HEK293 (cell line): Measurements from ENCODE around the gene COMMD8.

Experiments used
- CTCF ChIA-PET: fragments of 350-600 bp; formaldehyde crosslinking; extraction: SDS; loops from one replicate; lab custom pipeline; 2021; ENCODE audit warnings: antibody characterized with exemption; lab: Yijun Ruan, JAX
- POLR2A ChIA-PET: fragments of 300-600 bp; formaldehyde crosslinking; extraction: SDS; loops from one replicate; lab custom pipeline; 2020; ENCODE audit warnings: antibody characterized with exemption, inconsistent platforms; lab: Yijun Ruan, JAX
- H3K27ac ChIP-seq: fragments of 200-500 bp; sonication (Bioruptor generic); 2 replicates; pipeline ENCODE4 v1.5.1; 2014; ENCODE audit warnings: low read depth, low read length, control low read depth, inconsistent platforms; ENCODE audit errors: extremely low read depth
- H3K36me3 ChIP-seq, 2 experiments: fragments of 200-500 bp in 1 of 2; sonication (Bioruptor generic) in 1 of 2; 1 replicate in 1 of 2; 2 replicates in 1 of 2; pipeline ENCODE4 v1.5.1; 2014 to 2017; ENCODE audit warnings: inconsistent platforms in 2 of 2, low read length in 2 of 2; ENCODE audit not compliant: control insufficient read depth in 2 of 2, insufficient read depth in 1 of 2
- H3K4me1 ChIP-seq: fragments of 200-500 bp; sonication (Bioruptor generic); 2 replicates; pipeline ENCODE4 v1.5.1; 2014; ENCODE audit warnings: mild to moderate bottlenecking, low read length, inconsistent platforms; ENCODE audit not compliant: control insufficient read depth, insufficient read depth
- H3K4me3 ChIP-seq: 2 replicates; pipeline ENCODE4 v1.5.1; 2011; ENCODE audit warnings: low read depth, mild to moderate bottlenecking, control low read depth, low read length, moderate library complexity
- H3K9me3 ChIP-seq: fragments of 200-500 bp; sonication (Bioruptor generic); 2 replicates; pipeline ENCODE4 v1.5.1; 2014; ENCODE audit warnings: low read depth, low read length, inconsistent platforms; ENCODE audit not compliant: control insufficient read depth, insufficient read depth
- MEIS1 ChIP-seq: sonication (generic); formaldehyde crosslinking; IDR thresholded peaks from 2 replicates; pipeline ENCODE4 v1.8.1; 2022; ENCODE audit warnings: missing genetic modification reagents, mild to moderate bottlenecking, borderline replicate concordance
- SALL2 ChIP-seq: fragments of 450-650 bp; formaldehyde crosslinking; IDR thresholded peaks from 2 replicates; pipeline ENCODE4 v1.5.0; 2017; ENCODE audit warnings: missing biosample characterization, mild to moderate bottlenecking, missing genetic modification characterization, borderline replicate concordance
- SP7 ChIP-seq: fragments of 450-650 bp; formaldehyde crosslinking; IDR thresholded peaks from 2 replicates; pipeline ENCODE4 v1.5.1; 2016; ENCODE audit warnings: missing biosample characterization, missing genetic modification characterization
- WT1 ChIP-seq: fragments of 450-650 bp; formaldehyde crosslinking; IDR thresholded peaks from 2 replicates; pipeline ENCODE4 v1.5.1; 2016; ENCODE audit warnings: missing biosample characterization, missing genetic modification characterization
- ZFHX2 ChIP-seq: fragments of 450-650 bp; formaldehyde crosslinking; conservative IDR thresholded peaks from 2 replicates; pipeline ENCODE4 v1.5.1; 2016; ENCODE audit warnings: missing biosample characterization, missing genetic modification characterization
- ZFP41 ChIP-seq: fragments of 450-650 bp; formaldehyde crosslinking; IDR thresholded peaks from 2 replicates; pipeline ENCODE4 v1.5.1; 2016; ENCODE audit warnings: missing biosample characterization, missing genetic modification characterization, borderline replicate concordance
- ZNF114 ChIP-seq: fragments of 450-650 bp; formaldehyde crosslinking; IDR thresholded peaks from 2 replicates; pipeline ENCODE4 v1.5.0; 2017; ENCODE audit warnings: missing biosample characterization, missing genetic modification characterization
- ZNF148 ChIP-seq: fragments of 450-650 bp; formaldehyde crosslinking; IDR thresholded peaks from 2 replicates; pipeline ENCODE4 v1.5.0; 2017; ENCODE audit warnings: missing biosample characterization, missing genetic modification characterization, borderline replicate concordance
- ZNF169 ChIP-seq: fragments of 450-650 bp; formaldehyde crosslinking; IDR thresholded peaks from 2 replicates; pipeline ENCODE4 v1.5.1; 2016; ENCODE audit warnings: missing biosample characterization, missing genetic modification characterization
- ZNF184 ChIP-seq: fragments of 450-650 bp; IDR thresholded peaks from 2 replicates; pipeline ENCODE4 v1.5.1; 2018; ENCODE audit warnings: missing biosample characterization, mild to moderate bottlenecking, missing genetic modification characterization
- ZNF19 ChIP-seq: fragments of 450-650 bp; formaldehyde crosslinking; IDR thresholded peaks from 2 replicates; pipeline ENCODE4; 2016; ENCODE audit warnings: missing biosample characterization, missing genetic modification characterization, low read depth
- ZNF202 ChIP-seq: fragments of 450-650 bp; formaldehyde crosslinking; IDR thresholded peaks from 2 replicates; pipeline ENCODE4 v1.5.1; 2016; ENCODE audit warnings: missing biosample characterization, missing genetic modification characterization, borderline replicate concordance
- ZNF26 ChIP-seq: fragments of 450-650 bp; formaldehyde crosslinking; IDR thresholded peaks from 2 replicates; pipeline ENCODE4 v1.5.1; 2016; ENCODE audit warnings: missing biosample characterization, missing genetic modification characterization
- ZNF341 ChIP-seq: fragments of 450-650 bp; formaldehyde crosslinking; IDR thresholded peaks from 2 replicates; pipeline ENCODE4; 2016; ENCODE audit warnings: low read depth, missing biosample characterization, missing genetic modification characterization
- ZNF350 ChIP-seq: fragments of 450-650 bp; formaldehyde crosslinking; IDR thresholded peaks from 2 replicates; pipeline ENCODE4 v1.5.0; 2017; ENCODE audit warnings: missing biosample characterization, mild to moderate bottlenecking, missing genetic modification characterization
- ZNF416 ChIP-seq: fragments of 450-650 bp; formaldehyde crosslinking; IDR thresholded peaks from 2 replicates; pipeline ENCODE4 v1.5.1; 2016; ENCODE audit warnings: missing biosample characterization, missing genetic modification characterization
- ZNF423 ChIP-seq: fragments of 450-650 bp; formaldehyde crosslinking; IDR thresholded peaks from 2 replicates; pipeline ENCODE4 v1.5.1; 2016; ENCODE audit warnings: missing biosample characterization, missing genetic modification characterization
- ZNF488 ChIP-seq: fragments of 450-650 bp; formaldehyde crosslinking; IDR thresholded peaks from 2 replicates; pipeline ENCODE4 v1.5.1; 2016; ENCODE audit warnings: missing biosample characterization, missing genetic modification characterization
- ZNF514 ChIP-seq: fragments of 450-650 bp; formaldehyde crosslinking; IDR thresholded peaks from 2 replicates; pipeline ENCODE4 v1.5.1; 2016; ENCODE audit warnings: missing biosample characterization, missing genetic modification characterization
- ZNF521 ChIP-seq: fragments of 450-650 bp; formaldehyde crosslinking; IDR thresholded peaks from 2 replicates; pipeline ENCODE4 v1.5.1; 2017; ENCODE audit warnings: missing biosample characterization, mild to moderate bottlenecking, missing genetic modification characterization
- ZNF530 ChIP-seq: fragments of 450-650 bp; formaldehyde crosslinking; IDR thresholded peaks from 2 replicates; pipeline ENCODE4 v1.5.1; 2016; ENCODE audit warnings: low read depth, missing biosample characterization, missing genetic modification characterization
- ZNF558 ChIP-seq: fragments of 450-650 bp; formaldehyde crosslinking; IDR thresholded peaks from 2 replicates; pipeline ENCODE4 v1.5.1; 2016; ENCODE audit warnings: missing biosample characterization, missing genetic modification characterization
- ZNF677 ChIP-seq: fragments of 450-650 bp; IDR thresholded peaks from 2 replicates; pipeline ENCODE4 v1.5.0; 2018; ENCODE audit warnings: missing biosample characterization, mild to moderate bottlenecking, missing genetic modification characterization, moderate library complexity
- ZNF701 ChIP-seq: fragments of 450-650 bp; formaldehyde crosslinking; IDR thresholded peaks from 2 replicates; pipeline ENCODE4 v1.5.1; 2016; ENCODE audit warnings: missing biosample characterization, missing genetic modification characterization
- ZNF76 ChIP-seq: fragments of 450-650 bp; formaldehyde crosslinking; IDR thresholded peaks from 2 replicates; pipeline ENCODE4; 2016; ENCODE audit warnings: low read depth, missing biosample characterization, missing genetic modification characterization, borderline replicate concordance
- ZNF776 ChIP-seq: fragments of 450-650 bp; formaldehyde crosslinking; IDR thresholded peaks from 2 replicates; pipeline ENCODE4 v1.5.0; 2017; ENCODE audit warnings: missing biosample characterization, missing genetic modification characterization, borderline replicate concordance
- ZNF792 ChIP-seq: fragments of 450-650 bp; formaldehyde crosslinking; IDR thresholded peaks from 2 replicates; pipeline ENCODE4 v1.5.1; 2016; ENCODE audit warnings: missing biosample characterization, missing genetic modification characterization
- ZSCAN18 ChIP-seq: fragments of 450-650 bp; formaldehyde crosslinking; IDR thresholded peaks from 2 replicates; pipeline ENCODE4 v1.5.1; 2016; ENCODE audit warnings: missing biosample characterization, missing genetic modification characterization
- ZSCAN4 ChIP-seq: fragments of 450-650 bp; formaldehyde crosslinking; IDR thresholded peaks from 2 replicates; pipeline ENCODE4 v1.5.1; 2017; ENCODE audit warnings: missing biosample characterization, missing genetic modification characterization

COMMD8 gene

GRCh38 chr4:47500776-47501175, 37.3 kb upstream of the COMMD8 start:
- ChIA-PET POLR2A (no interaction called here), CTCF (no interaction called here)
- Histone ChIP-seq H3K4me1 (no peaks in the 10 kb centered on the region), H3K9me3 (no peaks in the 10 kb centered on the region), H3K27ac (no peak overlapping the region), H3K36me3 (no peaks in the 10 kb centered on the region), H3K4me3 (no peak overlapping the region)
- no peak for TF ChIP-seq ZNF514 (tag by site-specific recombination)
- TF ChIP-seq ZNF76 = no peak
- TF ChIP-seq ZNF19 (tag by site-specific recombination) = no peak
- TF ChIP-seq ZFHX2 (tag by site-specific recombination) = no peak
- TF ChIP-seq ZNF701 (tag by site-specific recombination) = no peak
- TF ChIP-seq ZNF341 (tag by site-specific recombination) = no peak
- no peak for TF ChIP-seq ZNF350 (tag by site-specific recombination)
- TF ChIP-seq ZNF26 (tag by site-specific recombination) = no peak
- TF ChIP-seq ZNF114 = no peak
- no peak for TF ChIP-seq ZNF184 (tag by site-specific recombination)
- no peak for TF ChIP-seq ZNF530 (tag by site-specific recombination)
- TF ChIP-seq ZSCAN18 = no peak
- no peak for TF ChIP-seq WT1 (tag by site-specific recombination)
- TF ChIP-seq ZNF416 = no peak
- no peak for TF ChIP-seq ZNF169 (tag by site-specific recombination)
- no peak for TF ChIP-seq ZNF423 (tag by site-specific recombination)
- no peak for TF ChIP-seq ZFP41 (tag by site-specific recombination)
- TF ChIP-seq ZNF558 (tag by site-specific recombination) = no peak

- H3K4me3 ChIP-seq = no peak overlapping the region
- CTCF ChIA-PET = interaction anchor here (0.6 kb wide), 1 partner anchor 1140 kb away, joined by 12 read pairs; no protein-coding TSS in a partner anchor
- no peaks in the 10 kb centered on the region for H3K36me3 ChIP-seq
- POLR2A ChIA-PET = no interaction called here
- H3K4me1 ChIP-seq = no peaks in the 10 kb centered on the region
- no peaks in the 10 kb centered on the region for H3K9me3 ChIP-seq
- no peak overlapping the region for H3K27ac ChIP-seq
- TF ChIP-seq ZNF792 = no peak
- no peak for TF ChIP-seq ZNF148 (tag by site-specific recombination)
- no peak for TF ChIP-seq ZNF776 (tag by site-specific recombination)
- no peak for TF ChIP-seq SP7 (tag by site-specific recombination)
- TF ChIP-seq MEIS1 (CRISPR knock-in tag) = no peak
- TF ChIP-seq ZSCAN4 = no peak
- TF ChIP-seq ZNF521 (tag by site-specific recombination) = no peak
- TF ChIP-seq ZNF488 (tag by site-specific recombination) = no peak
- no peak for TF ChIP-seq ZNF677 (tag by site-specific recombination)
- no peak for TF ChIP-seq ZNF202 (tag by site-specific recombination)
- TF ChIP-seq SALL2 = no peak
Observed at GRCh38 chr4:47499700-47500099, 36.2 kb upstream of the COMMD8 start.
